SU-DHL-6 (cell line): ENCODE data around the gene MPC1L.

Experiments
- EZH2phosphoT487 ChIP-seq: fragments of 200-600 bp; sonication (generic), shearing (Covaris generic); conservative IDR thresholded peaks from 2 replicates; pipeline ENCODE4 v1.6.1; 2018; ENCODE audit warnings: mild to moderate bottlenecking, antibody characterized with exemption, low read length, moderate library complexity, mixed read lengths
- TF ChIP-seq, protein P1 (sequence below): fragments of 200-600 bp; sonication (generic); IDR thresholded peaks from one replicate; pipeline ENCODE4 v1.5.1; 2017; ENCODE audit warnings: antibody characterized with exemption, mild to moderate bottlenecking, low read length, moderate library complexity; ENCODE audit not compliant: insufficient read depth, poor library complexity, severe bottlenecking

DNA sequence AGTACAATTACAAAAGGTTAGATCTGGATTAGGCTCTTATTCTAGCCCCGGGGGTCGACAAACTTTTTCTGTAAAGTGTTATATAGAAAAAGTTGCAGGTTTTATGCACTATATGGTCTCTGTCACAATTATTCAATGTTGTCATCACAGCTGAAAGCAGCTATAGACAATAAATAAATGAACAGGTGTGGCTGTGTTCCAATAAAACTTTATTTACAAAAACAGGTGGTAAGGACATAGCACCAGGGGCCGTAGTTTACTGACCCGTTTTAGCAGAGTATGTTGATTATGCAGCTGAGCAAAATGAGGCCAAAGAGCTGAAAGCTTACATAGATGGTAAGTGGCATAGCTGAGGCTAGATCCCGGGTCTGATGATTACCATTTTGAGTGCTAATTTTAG, 37.2 kb downstream of the MPC1L start:
- TF ChIP-seq, protein P1, sequence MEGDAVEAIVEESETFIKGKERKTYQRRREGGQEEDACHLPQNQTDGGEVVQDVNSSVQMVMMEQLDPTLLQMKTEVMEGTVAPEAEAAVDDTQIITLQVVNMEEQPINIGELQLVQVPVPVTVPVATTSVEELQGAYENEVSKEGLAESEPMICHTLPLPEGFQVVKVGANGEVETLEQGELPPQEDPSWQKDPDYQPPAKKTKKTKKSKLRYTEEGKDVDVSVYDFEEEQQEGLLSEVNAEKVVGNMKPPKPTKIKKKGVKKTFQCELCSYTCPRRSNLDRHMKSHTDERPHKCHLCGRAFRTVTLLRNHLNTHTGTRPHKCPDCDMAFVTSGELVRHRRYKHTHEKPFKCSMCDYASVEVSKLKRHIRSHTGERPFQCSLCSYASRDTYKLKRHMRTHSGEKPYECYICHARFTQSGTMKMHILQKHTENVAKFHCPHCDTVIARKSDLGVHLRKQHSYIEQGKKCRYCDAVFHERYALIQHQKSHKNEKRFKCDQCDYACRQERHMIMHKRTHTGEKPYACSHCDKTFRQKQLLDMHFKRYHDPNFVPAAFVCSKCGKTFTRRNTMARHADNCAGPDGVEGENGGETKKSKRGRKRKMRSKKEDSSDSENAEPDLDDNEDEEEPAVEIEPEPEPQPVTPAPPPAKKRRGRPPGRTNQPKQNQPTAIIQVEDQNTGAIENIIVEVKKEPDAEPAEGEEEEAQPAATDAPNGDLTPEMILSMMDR: no peak
- TF ChIP-seq EZH2phosphoT487: no peak
